Endodermal cell (in vitro differentiated cells): ENCODE measurements around the gene CAMKMT. TPM values are rescaled to one million over a fixed set of nuclear protein-coding genes. Genes with fewer than 3 reads are reported as not detected.

Source experiments
- DNase-seq: peaks from one replicate; pipeline ENCODE4 v3.0.0-alpha.2; 2017
- H3K27ac ChIP-seq: 2 replicates; pipeline ENCODE4 v1.5.1; 2013; ENCODE audit warnings: mild to moderate bottlenecking, low read depth, low read length, moderate library complexity
- H3K27me3 ChIP-seq: 2 replicates; pipeline ENCODE4 v1.6.1; 2013; ENCODE audit warnings: mild to moderate bottlenecking, low read length, moderate library complexity; ENCODE audit not compliant: insufficient read depth, control insufficient read depth, poor library complexity, severe bottlenecking
- H3K36me3 ChIP-seq: 2 replicates; pipeline ENCODE4 v1.7.0; 2013; ENCODE audit warnings: mild to moderate bottlenecking, low read length, moderate library complexity; ENCODE audit not compliant: control insufficient read depth, insufficient read depth
- H3K4me1 ChIP-seq: one replicate; pipeline ENCODE4 v1.7.0; 2013; ENCODE audit warnings: low read length; ENCODE audit not compliant: control insufficient read depth, insufficient read depth
- H3K4me3 ChIP-seq: 2 replicates; pipeline ENCODE4 v1.5.1; 2013; ENCODE audit warnings: mild to moderate bottlenecking, low read length, moderate library complexity
- H3K9ac ChIP-seq: 2 replicates; pipeline ENCODE4 v1.6.1; 2013; ENCODE audit warnings: mild to moderate bottlenecking, low read length, moderate library complexity; ENCODE audit not compliant: poor library complexity, severe bottlenecking; ENCODE audit errors: extremely low read depth
- H3K9me3 ChIP-seq: 2 replicates; pipeline ENCODE4 v1.6.1; 2013; ENCODE audit warnings: mild to moderate bottlenecking, low read length, moderate library complexity; ENCODE audit not compliant: control insufficient read depth
- H3K27ac Mint-ChIP-seq: 2 replicates; pipeline ENCODE4 v1.8.0; 2020; ENCODE audit warnings: mixed read lengths
- H3K27me3 Mint-ChIP-seq: 2 replicates; pipeline ENCODE4 v1.8.0; 2021; ENCODE audit warnings: mild to moderate bottlenecking, mixed read lengths; ENCODE audit not compliant: insufficient read depth
- H3K36me3 Mint-ChIP-seq: 2 replicates; pipeline ENCODE4 v1.8.0; 2020; ENCODE audit warnings: low read depth, mixed read lengths
- H3K4me1 Mint-ChIP-seq: 2 replicates; pipeline ENCODE4 v1.8.0; 2020; ENCODE audit warnings: mixed read lengths
- H3K4me3 Mint-ChIP-seq: 2 replicates; pipeline ENCODE4 v1.8.0; 2020; ENCODE audit warnings: mild to moderate bottlenecking, moderate library complexity, mixed read lengths
- H3K9me3 Mint-ChIP-seq: 2 replicates; pipeline ENCODE4 v1.8.0; 2020; ENCODE audit warnings: mild to moderate bottlenecking, mixed read lengths
- WGBS, 2 experiments: methylation state at CpG; one replicate each; pipeline versions ENCODE4 v1.1.5 to v1.1.7; 2013; ENCODE audit warnings: missing lambda C conversion rate in 2 of 2, mixed read lengths in 1 of 2; ENCODE audit not compliant: insufficient coverage in 1 of 2, insufficient read length in 1 of 2; 5-methylcytosine and 5-hydroxymethylcytosine counted together
- total RNA-seq, 2 donors: library from RNA; stranded (reverse); fragmentation: NEBNext Ultra II Directional in 1 of 2; extraction: Animal tissue kit (Norgen Biotek cat#: 25700) in 1 of 2; gene quantifications; 2 replicates in 1 of 2; 3 replicates in 1 of 2; pipeline ENCODE4 v1.2.1, GENCODE V29; 2021
- TF ChIP-seq, protein P1 (sequence below): fragments of 200-600 bp; sonication (generic); conservative IDR thresholded peaks from 2 replicates; pipeline ENCODE4 v1.5.0; 2021; ENCODE audit warnings: antibody characterized with exemption, mild to moderate bottlenecking

Gene CAMKMT
- total RNA-seq, 2 donors from 2014 or later = 31.4 to 57.5 TPM

DNA sequence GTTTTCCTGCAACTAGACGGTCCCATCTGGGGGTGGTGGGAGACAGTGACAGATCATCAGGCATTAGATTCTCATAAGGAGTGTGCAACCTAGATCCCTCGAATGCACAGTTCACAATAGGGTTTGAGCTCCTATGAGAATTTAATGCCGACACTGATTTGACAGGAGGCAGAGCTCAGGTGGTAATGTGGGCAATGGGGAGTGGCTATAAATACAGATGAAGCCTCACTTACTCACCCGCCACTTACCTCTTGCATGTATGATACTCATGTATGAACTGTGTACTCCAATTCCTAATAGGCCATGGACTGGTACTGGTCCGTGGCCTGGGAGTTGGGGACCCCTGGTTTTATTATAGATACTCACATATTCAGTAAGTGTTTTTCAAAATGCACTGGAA lies 457.3 kb downstream of the CAMKMT start:
- H3K4me1 ChIP-seq = peaks cover 5% of the 10 kb centered on the region
- H3K9ac ChIP-seq = no peak overlapping the region
- no peak overlapping the region for H3K27ac ChIP-seq
- Mint-ChIP-seq H3K27ac (no peak overlapping the region), H3K36me3 (no peaks in the 10 kb centered on the region), H3K27me3 (peaks cover 15% of the 10 kb centered on the region), H3K4me3 (no peak overlapping the region), H3K9me3 (peaks cover 5% of the 10 kb centered on the region), H3K4me1 (peaks cover 20% of the 10 kb centered on the region)
- no peaks in the 10 kb centered on the region for H3K36me3 ChIP-seq
- no peak for DNase-seq
- H3K4me3 ChIP-seq = no peak overlapping the region
- no peaks in the 10 kb centered on the region for H3K9me3 ChIP-seq
- 89% methylated on average over 5 of the region's 5 CpGs; no CpG with 5 or more reads in 1 of the 2 experiments for WGBS, 2 experiments
- TF ChIP-seq, protein P1, sequence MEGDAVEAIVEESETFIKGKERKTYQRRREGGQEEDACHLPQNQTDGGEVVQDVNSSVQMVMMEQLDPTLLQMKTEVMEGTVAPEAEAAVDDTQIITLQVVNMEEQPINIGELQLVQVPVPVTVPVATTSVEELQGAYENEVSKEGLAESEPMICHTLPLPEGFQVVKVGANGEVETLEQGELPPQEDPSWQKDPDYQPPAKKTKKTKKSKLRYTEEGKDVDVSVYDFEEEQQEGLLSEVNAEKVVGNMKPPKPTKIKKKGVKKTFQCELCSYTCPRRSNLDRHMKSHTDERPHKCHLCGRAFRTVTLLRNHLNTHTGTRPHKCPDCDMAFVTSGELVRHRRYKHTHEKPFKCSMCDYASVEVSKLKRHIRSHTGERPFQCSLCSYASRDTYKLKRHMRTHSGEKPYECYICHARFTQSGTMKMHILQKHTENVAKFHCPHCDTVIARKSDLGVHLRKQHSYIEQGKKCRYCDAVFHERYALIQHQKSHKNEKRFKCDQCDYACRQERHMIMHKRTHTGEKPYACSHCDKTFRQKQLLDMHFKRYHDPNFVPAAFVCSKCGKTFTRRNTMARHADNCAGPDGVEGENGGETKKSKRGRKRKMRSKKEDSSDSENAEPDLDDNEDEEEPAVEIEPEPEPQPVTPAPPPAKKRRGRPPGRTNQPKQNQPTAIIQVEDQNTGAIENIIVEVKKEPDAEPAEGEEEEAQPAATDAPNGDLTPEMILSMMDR = no peak
- H3K27me3 ChIP-seq = no peaks in the 10 kb centered on the region

DNA sequence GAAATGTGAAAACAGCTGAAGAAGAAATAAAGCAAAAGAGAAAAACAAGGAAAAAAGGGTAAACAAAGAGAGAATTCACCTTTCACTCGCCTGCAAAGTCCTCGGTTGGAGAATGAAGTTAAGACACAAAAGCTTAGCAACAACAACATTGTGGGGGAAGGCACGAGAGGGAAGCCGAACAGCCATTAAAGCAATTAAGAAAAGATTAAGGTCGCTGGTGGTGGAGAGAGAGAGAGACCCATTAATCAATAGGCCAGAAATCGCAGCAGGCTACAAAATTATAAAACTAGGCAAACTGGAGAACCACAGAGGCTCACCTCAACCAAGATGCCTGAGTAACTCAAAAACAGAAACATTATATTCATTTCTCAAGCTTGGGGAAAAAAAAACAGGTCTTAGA lies 459.8 kb downstream of the CAMKMT start:
- no peaks in the 10 kb centered on the region for H3K36me3 Mint-ChIP-seq
- TF ChIP-seq, protein P1 = no peak
- H3K27me3 ChIP-seq = no peaks in the 10 kb centered on the region
- no peak overlapping the region for H3K4me3 ChIP-seq
- WGBS, 2 experiments = 61 to 82% methylated on average over 4 to 6 of the region's 6 CpGs
- H3K9me3 Mint-ChIP-seq = peaks cover 5% of the 10 kb centered on the region
- no peak for DNase-seq
- peaks cover 6% of the 10 kb centered on the region for H3K27me3 Mint-ChIP-seq
- no peak overlapping the region for H3K4me3 Mint-ChIP-seq
- no peak overlapping the region for H3K27ac ChIP-seq
- no peaks in the 10 kb centered on the region for H3K36me3 ChIP-seq
- no peak overlapping the region for H3K9ac ChIP-seq
- peaks cover 29% of the 10 kb centered on the region for H3K4me1 Mint-ChIP-seq
- H3K27ac Mint-ChIP-seq = peak overlapping the region; percentile 89
- no peaks in the 10 kb centered on the region for H3K9me3 ChIP-seq
- H3K4me1 ChIP-seq = peaks cover 10% of the 10 kb centered on the region

DNA sequence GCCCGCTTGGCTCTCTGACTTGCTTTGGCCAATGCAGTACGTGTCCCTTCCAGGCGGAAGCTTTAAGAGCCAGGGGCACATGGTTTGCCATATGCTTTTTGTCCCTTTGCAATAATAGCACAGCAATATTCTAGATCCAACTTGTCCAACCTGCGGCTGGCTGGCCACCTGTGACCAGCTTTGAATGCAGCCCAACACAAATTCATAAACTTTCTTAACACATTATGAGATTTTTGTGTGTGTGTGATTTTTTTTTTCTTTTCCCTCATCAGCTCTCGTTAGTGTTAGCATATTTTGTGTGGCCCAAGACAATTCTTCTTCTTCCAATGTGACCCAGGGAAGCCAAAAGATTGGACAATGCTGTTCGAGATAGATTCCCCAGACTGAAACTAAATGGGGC lies 460.4 kb downstream of the CAMKMT start:
- Mint-ChIP-seq H3K9me3 (peaks cover 5% of the 10 kb centered on the region), H3K4me3 (no peak overlapping the region), H3K4me1 (peaks cover 32% of the 10 kb centered on the region), H3K27me3 (peaks cover 1% of the 10 kb centered on the region), H3K27ac (no peak overlapping the region), H3K36me3 (no peaks in the 10 kb centered on the region)
- Histone ChIP-seq H3K27me3 (no peaks in the 10 kb centered on the region), H3K9me3 (no peaks in the 10 kb centered on the region), H3K27ac (no peak overlapping the region), H3K4me1 (peaks cover 10% of the 10 kb centered on the region), H3K36me3 (no peaks in the 10 kb centered on the region), H3K9ac (no peak overlapping the region), H3K4me3 (no peak overlapping the region)
- TF ChIP-seq, protein P1 = no peak
- DNase-seq = no peak
- 87 to 100% methylated on average over 5 to 6 of the region's 6 CpGs for WGBS, 2 experiments

Other genes starting within 250 kb of the CAMKMT start
- 10 to 100 TPM; 54.9 to 70.5 TPM for gene PPM1B, start 193.1 kb upstream of the CAMKMT start, total RNA-seq
- under 1 TPM; 0.18 to 0.24 TPM for gene SLC3A1, start 86.5 kb upstream of the CAMKMT start, total RNA-seq
- gene PREPL, start 453 bp upstream of the CAMKMT start, total RNA-seq = 10 to 100 TPM; 28.9 to 42.3 TPM